Hepatic stellate cell (primary cell): ENCODE data around the gene KIT.

ENCODE experiments used
- DNase-seq: peaks from one replicate; pipeline ENCODE4 v3.0.0; 2011; ENCODE audit warnings: low spot score

Gene KIT

DNA sequence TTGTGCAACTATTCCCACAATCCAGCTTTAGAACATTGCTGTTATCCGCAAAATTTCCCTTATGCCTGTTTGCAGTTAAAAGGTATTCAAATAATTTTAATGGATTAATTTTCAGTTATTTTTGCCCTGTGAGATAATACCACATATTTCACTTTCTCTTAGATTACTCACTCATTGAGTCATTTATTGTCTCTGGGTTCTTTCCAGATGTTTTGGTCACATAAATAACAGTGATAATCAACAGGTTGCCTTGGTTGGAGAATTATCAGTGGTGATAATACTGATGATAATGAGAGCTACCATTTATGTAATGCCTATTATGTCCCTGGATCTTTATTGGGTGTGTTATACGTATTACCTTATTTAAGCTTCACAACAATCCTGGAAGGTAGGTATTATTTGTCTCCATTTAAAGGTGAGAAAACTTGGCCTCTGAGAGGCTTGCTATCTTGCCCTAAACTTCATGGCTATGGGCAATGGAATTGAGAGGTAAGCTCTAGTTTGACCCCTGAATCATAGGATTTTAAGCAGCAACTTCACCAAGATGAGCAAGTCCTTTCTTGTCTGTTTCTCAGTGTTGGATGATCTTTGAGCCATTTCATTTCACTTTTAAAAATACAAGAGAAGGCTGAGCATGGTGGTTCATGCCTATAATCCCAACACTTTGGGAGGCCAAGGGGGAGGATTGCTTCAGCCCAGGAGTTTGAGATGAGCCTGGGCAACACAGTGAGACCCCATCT, 87.4 kb downstream of the KIT start:
- no peak for DNase-seq

DNA sequence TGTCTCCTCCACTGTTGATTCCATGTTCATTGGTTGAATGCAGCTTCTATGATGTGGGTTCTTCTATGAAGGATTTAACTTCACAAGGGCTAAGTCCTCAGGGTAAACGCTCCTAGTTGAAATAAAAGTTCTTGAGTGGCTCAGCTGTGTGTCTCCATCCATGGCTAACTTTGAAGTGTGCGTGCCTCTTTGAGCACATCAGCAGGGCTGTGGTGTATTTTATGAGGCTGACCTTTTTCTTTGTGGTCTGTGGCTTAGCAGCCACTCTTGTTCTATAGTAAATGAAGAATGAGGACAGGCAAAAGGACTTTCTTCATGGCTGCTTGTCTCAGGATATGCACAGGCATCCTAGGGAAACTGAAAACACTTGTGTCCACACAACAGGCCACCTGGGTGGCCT, 88.5 kb downstream of the KIT start:
- DNase-seq, result no peak

DNA sequence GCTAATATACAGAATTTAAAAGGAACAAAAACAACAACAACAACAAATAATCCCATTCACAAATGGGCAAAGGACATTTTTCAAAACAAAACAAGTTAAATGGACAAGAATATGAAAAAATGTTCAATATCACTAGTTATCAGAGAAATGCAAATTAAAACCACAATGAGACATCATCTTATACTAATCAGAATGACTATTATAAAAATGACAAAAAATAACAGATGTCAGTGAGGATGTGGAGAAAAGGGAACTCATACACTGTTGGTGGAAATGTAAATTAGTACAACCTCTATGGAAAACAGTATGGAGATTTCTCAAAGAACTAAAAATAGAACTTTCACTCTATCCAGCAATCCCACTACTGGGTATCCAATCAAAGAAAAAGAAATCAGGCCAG, 92.6 kb downstream of the KIT start:
- DNase-seq, result no peak

DNA sequence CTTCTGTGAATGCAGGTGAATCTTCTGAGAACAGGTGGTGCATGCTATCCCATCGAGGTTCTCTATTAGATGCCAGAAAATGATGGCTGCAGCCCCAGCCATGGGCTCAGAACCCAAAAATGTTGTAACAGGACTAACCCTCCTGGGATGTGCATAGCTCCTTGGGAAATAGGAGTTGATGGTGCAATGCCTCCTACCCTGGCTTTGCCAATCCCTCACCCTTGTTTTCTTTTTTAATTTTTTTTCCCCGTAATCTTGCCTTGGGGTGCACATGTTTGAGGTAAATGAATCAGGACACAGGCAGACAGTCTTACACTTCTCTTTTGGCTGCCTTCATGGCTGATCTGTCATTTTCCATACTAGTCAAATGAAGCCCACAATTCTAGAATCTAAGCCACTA, 96.6 kb downstream of the KIT start:
- no peak for DNase-seq

DNA sequence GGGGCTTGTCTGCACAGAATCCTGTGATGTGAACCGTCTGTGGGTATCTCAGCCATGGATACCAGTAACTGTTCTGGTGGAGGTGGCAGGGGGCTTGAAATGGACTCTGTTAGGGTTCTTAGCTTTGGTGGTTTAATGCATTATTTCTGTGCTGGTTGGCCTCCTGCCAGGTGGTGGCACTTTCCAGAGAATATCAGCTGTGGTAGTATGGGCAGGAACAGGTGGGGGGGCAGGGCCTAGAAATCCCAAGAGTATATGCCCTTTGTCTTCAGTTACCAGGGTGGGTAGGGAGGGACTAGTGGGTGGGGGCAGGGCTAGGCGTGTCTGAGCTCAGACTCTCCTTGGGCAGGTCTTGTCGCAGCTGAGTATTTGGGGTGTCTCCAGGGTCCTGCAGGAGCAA, 106.7 kb downstream of the KIT start:
- DNase-seq, result no peak

DNA sequence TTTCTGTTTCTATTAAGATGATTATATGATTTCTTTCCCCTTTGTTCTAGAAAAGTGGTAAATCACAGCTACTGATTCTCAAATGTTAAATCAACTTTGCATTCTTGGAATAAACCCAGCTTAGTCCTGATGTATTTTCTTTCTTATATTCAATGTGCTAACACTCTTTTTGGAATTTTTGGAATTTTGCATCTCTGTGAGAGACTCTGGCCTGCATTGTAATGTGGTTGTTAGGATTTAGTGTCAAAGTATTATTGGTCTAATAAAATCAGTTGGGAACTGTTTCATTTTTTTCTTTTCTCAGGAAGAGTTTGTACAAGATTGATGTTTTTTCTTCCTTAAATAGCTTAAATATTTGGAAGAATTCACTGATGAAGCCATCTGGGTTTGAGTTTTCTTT, 109.6 kb downstream of the KIT start:
- DNase-seq, result no peak

DNA sequence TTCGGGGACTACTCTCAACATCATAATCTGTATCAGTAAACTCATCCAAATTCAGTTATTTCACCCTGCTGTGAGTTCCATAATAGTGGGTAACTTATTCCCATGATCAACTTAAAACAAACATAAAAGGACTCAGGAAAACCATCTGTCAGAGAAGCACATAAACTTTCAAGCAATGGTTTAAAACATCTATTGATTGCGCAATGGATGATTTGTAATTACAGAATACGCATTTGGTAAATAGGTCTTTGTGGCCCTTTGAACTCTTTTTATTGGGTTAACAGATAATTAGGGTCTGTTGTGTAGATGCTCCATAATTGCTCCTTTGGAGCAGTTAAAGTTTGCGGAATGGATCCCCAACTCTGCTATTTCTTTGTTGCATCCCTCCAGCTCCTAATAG, 115.3 kb downstream of the KIT start:
- DNase-seq, result no peak

DNA sequence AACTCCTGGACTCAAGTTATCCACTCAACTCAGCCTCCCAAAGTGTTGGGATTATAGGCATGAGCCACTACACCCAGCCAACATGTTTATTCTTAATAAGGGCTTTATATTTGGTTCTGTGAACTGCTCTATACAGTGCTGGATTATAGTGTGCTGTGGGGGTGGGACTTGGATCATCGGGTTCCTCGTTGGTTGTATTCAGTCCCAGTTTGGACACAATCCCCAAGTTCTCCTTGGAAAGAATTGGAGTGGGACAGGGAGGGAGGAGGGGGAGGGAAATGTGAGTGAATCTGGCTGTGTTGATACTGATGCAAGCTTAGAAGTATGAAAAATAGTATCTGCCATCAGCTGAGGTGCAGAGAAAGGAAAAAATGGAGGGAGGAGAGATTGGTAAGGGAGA, 121.3 kb downstream of the KIT start:
- no peak for DNase-seq

DNA sequence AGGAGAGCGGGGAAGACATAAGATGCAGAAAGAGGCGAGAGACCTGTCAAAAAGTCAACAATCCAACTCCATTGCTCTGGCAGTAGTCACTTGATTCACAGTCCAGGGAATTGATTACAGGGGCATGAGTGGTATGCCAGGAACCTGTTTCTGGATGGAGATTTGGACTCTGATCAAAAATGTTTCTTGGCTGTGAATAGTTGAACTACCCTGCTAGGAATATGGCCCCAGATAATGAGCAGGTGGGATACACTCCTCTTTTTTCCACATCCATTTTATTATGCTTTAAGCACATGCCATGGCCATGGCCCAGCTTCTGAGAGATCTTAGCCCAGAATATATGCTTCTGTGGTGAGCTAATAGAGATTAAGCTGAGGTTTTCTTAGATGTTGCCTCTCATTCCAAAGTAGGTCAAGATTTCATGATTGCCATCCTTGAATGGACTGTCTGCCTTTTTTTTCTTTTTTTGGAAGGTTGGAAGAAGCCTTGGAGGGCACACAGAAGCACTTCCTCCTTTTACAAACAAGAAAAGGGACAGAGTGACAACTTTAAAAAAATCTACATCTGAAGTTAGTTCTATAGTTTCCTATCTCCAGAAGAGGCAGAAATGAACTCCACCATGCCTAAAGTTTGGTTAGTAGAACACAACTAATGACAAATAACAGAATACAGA, 121.9 kb downstream of the KIT start:
- no peak for DNase-seq

DNA sequence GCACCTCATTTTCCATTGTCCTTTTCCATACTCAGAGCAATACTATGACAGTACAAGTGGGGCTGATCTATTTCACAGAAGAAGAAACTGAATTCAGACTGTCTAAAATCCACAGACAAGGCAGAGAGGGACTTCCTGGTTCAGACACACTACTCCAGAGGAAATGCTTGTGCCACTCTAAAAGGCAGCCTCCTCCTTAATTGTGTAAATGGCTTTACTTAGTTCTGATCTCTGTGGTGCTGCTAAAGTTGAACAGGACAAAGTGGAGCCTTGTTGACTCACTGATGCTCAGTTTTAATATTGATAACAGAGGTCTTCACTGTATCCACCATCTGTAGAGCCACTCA, 122.4 kb downstream of the KIT start:
- no peak for DNase-seq

DNA sequence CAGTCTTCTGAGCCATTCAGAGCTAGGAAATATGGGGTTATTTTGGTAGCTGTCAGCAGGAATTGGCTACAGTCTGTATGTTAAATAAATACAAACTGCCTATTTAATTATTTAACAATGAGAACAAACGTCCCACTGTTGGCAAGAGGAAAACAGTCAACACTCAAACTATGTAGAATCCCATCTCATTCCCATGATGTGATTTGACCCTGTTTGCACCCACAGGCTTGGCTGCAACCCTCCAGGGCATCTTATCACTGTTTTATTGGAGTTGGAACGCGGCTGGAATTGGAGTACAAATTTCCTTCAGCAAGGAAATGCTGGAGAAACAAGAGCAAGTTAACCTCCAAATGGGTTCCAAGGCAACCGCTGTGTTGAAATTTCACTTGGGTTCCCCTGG, 124.0 kb downstream of the KIT start:
- no peak for DNase-seq

DNA sequence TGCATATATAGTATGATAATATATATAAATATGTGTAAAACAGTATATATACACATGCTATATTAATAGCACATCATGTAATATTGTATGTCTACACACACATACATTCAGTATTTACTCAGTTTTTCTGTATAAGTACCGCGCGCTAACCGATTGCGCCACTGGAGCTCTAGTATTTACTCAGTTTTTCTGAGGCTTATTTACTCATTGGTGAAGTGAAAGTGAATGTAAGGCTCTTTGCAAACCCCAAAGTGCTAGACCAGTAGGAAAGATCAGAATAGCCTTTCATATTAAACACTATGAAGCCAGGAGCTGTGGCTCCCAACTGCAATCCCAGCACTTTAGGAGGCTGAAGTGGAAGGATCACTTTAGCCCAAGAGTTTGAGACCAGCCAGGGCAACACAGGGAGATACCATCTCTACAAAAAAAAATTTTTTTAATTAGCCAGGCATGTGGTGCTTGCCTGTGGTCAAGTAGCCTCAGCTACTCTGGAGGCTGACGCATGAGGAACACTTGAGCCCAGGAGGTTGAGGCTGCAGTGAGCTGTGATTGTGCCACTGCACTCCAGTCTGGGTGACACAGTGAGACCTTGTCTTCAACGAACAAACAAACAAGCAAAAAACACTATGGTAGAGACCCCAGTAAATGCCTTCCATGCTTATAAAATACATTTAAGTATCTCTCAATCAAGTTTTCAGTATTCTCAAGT, 125.8 kb downstream of the KIT start:
- no peak for DNase-seq

DNA sequence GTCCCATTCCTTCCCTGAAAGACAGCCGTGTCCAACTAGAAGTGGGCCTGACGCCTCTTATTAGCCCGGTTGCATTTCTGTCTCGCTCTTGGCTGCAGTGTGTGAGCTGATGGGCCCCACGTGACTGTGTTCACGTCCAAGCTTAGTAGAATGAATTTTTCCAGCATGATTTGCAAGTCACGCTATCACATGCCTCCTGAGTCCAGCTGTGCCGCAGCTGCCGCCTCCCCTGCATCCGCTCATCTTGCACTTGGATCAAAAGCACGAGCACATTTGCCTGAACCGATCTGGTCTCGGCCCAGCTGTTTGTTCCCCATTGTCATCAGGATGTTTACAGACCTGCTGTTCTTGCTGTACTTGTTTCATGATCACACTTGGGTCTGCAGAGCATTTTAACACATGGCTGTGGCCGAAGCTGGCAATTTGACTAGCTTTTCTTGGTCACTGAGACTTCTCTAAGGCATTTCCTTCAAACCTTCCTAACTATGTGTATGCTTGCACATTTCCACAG, 126.5 kb downstream of the KIT start:
- DNase-seq, result peak; percentile 60
